H4 (cell line): ENCODE measurements around the gene INPP4B. TPM values are rescaled to one million over a fixed set of nuclear protein-coding genes. Genes with fewer than 3 reads are reported as not detected.

Experiments
- DNase-seq: peaks from one replicate; pipeline ENCODE4 v3.0.0-alpha.2; 2015; ENCODE audit warnings: low spot score
- total RNA-seq: library from RNA; depleted of rRNA; stranded (reverse); fragments of >200 nt; shearing (Covaris generic); gene quantifications from 2 replicates; pipeline ENCODE4 v1.2.3, GENCODE V29; 2014; rRNA removed

INPP4B gene
- total RNA-seq: 6.0 and 8.0 TPM in 2 replicates

DNA sequence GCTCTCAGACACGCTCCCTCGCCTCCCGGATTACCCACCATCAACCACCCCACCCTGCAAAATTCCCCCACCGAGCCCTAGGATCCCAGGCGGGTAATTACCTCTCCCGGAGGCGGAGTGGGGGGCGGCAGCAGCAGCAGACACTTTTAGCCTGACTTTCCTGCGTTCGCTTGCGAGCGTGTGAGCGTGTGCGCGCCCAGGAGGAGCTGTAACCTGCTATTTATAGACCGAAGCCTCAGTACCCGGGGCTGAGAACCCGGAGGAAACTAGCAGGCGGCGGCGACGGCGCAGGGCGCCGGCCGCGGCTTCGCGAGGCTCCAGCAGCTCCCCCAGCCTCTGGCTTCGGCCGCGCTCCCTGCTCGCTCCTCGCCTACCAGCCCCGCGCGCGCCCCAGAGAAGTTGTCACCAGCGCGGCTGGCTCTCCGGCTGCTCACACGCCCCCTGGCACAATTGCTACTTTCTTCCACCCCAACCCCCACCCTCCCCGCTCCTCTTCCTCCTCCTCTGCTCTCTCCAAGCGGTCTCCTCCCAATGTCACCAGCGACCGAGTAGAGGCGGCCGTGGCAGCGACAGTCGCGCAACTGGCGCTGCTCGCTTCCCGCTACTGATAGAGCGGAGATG, at the start of gene INPP4B:
Gene INPP4B, minus strand, starts transcription at position 194 of the 621 bp plus-strand sequence.
- DNase-seq: no peak

DNA sequence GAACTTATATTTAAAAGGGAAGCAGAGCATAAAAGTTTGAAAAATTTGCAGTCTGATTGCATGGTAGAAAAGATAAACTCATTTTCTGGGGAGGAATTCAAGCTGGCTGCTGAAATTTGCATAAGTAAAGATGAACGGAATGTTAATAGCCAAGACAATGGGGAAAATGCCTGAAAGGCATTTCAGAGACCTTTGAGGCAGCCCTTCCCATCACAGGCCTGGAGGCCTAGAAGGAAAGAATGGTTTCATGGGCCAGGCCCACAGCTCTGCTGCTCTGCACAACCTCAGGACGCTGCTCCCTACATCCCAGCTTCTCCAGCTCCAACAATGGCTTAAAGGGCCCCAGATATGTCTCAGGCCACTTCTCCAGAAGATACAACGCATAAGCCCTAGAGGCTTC, 46.9 kb upstream of the INPP4B start:
- DNase-seq: no peak

- DNase-seq: no peak
These were observed 40.5 kb upstream of the INPP4B start for GRCh38 chr4:142886566-142886965.

- no peak for DNase-seq
These were observed 37.1 kb upstream of the INPP4B start for GRCh38 chr4:142883040-142883832.

- DNase-seq: no peak
These were observed 36.1 kb upstream of the INPP4B start for GRCh38 chr4:142882159-142882558.

DNA sequence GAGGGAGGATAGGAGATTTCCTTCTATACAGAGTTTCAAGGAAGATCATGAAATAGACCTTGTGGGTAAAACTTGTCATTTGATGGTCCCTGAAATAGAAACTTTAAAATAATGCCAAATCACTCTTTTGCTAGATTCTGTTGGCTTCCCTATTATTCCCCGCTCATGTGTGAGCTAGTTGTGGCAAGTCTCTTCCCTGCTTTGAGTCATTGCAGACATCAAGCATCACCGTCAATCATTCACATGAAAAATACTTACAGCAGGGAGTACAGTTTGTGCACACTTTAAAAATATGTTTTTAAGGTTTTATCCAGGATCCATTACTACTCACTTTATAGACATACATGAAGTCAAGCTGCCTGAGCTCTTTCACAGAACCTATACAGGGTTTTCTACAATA, 35.2 kb upstream of the INPP4B start:
- no peak for DNase-seq

GRCh38 chr4:142875117-142875516, 29.0 kb upstream of the INPP4B start:
- peak; percentile 9 for DNase-seq

- no peak for DNase-seq
These were observed 28.6 kb upstream of the INPP4B start for GRCh38 chr4:142874684-142875083.

DNA sequence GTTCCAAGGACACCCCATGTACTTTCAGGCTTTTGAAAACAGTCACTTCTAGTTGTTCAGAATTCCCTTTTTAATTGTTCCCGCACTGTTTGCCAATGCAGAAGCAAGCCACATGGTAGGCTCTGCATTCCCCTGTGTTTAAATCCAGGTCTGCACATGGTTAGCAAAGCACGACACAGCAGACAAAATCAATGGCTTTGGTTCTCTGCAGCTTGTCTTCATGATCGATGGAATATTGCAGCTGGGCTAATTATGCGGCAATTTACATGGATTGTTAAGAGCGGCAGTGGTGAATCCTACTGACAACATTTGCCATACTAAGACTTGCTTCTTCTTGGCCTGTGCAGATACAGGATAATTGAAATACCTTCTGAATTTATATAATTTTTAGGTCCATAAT, 20.6 kb upstream of the INPP4B start:
- DNase-seq: no peak

DNA sequence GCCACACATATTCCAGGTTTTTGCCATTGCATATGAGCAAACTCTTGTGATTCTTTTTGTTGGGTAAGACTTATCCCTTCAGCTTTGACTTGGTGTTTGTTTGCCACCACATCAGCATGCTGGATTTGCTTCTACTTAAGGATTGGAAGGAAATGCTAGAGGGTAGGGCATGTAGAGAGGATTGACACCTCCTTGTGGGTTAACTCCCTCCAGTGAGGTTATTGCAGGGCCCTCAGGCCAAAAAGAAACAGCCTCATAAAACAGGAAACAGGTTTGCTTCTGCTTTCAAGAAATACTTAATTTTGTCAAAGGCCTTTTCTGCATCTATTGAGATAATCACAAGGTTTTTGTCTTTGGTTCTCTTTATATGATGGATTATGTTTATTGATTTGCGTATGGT, 15.2 kb upstream of the INPP4B start:
- no peak for DNase-seq

- DNase-seq: no peak
These were observed 12.9 kb upstream of the INPP4B start for GRCh38 chr4:142858965-142859364.

GRCh38 chr4:142858446-142858845, 12.3 kb upstream of the INPP4B start:
- DNase-seq: no peak

- DNase-seq: no peak
These were observed 10.5 kb upstream of the INPP4B start for GRCh38 chr4:142856576-142856975.

DNA sequence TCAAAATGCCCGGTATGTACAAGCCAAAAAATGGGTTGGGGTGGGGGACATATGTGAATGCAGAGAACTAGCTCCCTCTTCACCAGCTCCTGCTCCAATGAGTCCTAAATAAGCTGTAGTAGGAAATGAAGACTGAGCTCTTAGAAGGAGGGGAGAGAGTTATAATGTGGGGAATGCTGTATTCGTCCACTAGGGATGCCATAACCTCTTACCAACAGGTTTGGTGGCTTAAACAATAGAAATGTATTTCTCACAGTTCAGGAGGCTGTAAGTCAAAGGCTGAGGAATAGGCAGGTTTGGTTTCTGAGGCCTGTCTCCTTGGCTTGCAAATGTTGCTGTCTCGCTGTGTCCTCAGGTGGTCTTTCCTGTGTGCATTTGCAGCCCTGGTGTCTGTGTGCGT, 4.4 kb upstream of the INPP4B start:
- no peak for DNase-seq

- DNase-seq: no peak
These were observed 862 bp upstream of the INPP4B start for GRCh38 chr4:142846729-142847596.

DNA sequence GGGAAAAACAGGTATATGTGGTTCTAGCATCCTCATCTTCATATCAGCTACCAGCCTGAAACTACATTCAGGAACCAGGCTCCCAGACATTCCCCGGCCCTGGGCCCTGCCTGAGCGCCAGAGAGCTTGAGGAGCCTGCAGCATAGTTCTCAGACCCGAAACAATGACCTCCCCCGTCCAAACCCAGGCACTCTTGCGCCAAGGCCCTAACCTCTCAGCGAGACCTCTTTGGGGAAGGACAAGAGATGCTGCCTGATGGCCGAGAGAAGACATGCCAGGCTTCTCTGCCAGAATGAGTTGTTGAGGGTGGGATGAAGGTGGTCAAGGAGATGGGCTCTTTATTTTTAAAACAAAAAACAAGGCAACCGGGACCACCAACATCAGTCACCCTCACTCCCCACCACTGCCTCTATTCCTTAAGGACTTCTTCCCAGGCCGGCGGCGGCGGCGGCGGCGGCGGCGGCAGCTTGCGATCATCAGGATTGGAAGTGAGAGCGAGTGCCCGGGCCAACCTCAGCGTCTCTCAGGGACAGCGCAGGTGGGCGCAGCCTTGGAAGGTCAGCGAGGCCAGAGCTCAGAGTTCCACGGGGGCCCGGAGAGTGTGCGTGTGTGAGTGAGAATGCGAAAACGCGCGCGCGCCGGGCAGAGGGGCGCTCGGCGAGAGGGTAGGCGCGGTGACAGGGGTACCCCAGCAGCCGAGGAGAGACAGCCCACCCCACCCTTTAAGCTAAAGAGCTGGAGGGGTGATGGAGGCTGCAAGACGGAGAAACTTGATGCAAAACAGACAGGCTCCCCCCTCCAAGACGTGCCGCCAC, 601 bp downstream of the INPP4B start:
- no peak for DNase-seq

DNA sequence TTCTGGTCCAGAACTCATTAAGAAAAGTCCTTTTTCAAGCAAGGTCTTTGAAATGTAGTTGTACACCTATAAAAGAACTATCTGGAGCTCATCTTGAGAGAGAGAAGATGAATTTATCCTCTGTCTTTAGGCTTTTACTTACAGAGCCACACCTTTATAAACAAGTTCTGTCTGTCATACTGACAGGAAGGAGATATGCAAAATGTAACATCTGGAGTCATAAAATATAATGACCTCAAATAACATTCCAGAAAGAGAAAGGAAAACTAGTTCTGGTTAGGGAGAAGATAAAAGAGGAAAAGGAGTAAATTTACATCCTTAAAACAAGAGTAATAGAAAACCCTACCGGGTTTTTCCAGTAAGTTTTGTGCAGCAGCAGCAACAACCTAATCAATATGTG, 1.3 kb downstream of the INPP4B start:
- DNase-seq: no peak

GRCh38 chr4:142840516-142841123, 5.5 kb downstream of the INPP4B start:
- DNase-seq: peak; percentile 36

DNA sequence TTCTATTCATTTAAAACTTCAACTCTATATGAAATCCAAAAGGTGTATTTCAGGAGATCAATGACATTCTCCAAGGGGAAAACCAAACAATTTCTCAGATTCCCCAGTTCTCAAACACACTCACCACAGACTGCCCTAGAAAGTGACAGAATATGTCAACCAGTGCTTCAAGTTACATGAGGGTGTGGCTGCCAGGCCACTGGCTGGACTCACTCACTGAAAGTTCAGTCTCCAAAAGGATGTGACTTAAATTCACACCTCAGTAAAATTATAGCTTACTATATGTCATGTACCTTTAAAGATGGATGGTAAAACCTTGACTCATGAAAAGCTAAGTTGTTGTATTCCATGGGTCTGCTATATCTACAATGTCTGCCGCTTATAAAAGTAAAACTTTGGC, 7.3 kb downstream of the INPP4B start:
- DNase-seq: no peak

DNA sequence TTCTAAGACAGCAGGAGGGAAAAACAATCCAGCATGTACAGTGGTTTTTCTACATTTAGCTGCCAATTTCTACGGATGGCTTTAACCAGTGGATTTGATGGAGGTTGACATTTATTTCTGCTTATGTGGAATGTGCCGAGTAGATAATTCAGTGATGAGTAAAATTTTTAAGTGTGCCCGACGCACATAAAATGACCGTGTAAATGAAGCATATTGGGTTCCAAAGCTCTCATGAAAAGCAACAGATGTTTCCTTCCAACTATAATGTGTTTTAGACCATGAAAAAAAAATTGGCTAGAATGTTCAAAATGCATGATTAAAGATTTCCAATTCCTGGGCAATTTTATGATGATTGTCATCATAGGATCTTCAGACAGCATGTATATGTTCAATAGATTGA, 14.1 kb downstream of the INPP4B start:
- no peak for DNase-seq
